ENCODE results near the gene OSBPL2. TPM values are rescaled to one million over a fixed set of nuclear protein-coding genes. Genes with fewer than 3 reads are reported as not detected.

OSBPL2 gene
- total RNA-seq, 4 donors from 2014 or later: 36.6 to 57.3 (median 46.7) TPM

GRCh38 chr20:62319346-62319909, 81.1 kb downstream of the OSBPL2 start:
- peaks cover 0 to 92% of the 10 kb centered on the region in 2 donors for H3K36me3 ChIP-seq
- H3K9me3 ChIP-seq: no peaks in the 10 kb centered on the region
- WGBS, 2 donors (ENCODE audit: low coverage in 1 of 2): 95% methylated on average over 4 of the region's 29 CpGs; no CpG with 5 or more reads in 1 of the 2 donors
- H3K4me3 ChIP-seq: no peak overlapping the region
- no peak for TF ChIP-seq POLR2AphosphoS5 (IDR thresholded peaks at IDR 0.05)
- no peak for TF ChIP-seq EP300 (IDR thresholded peaks at IDR 0.05)
- no peak for TF ChIP-seq CTCF (IDR thresholded peaks at IDR 0.05)
- no peak for TF ChIP-seq POLR2A (IDR thresholded peaks at IDR 0.05)
- ATAC-seq: no peak
- H3K27me3 ChIP-seq: no peaks in the 10 kb centered on the region
- H3K4me1 ChIP-seq: peaks cover 0 to 19% (median 0%) of the 10 kb centered on the region in 3 donors
- H3K27ac ChIP-seq: peak overlapping the region in 3 of 4 donors; percentile 33 to 66 (median 45)

GRCh38 chr20:62320581-62321354, 82.4 kb downstream of the OSBPL2 start:
- H3K4me1 ChIP-seq: peaks cover 0 to 19% (median 0%) of the 10 kb centered on the region in 3 donors
- no peak for TF ChIP-seq EP300 (IDR thresholded peaks at IDR 0.05)
- no peak for TF ChIP-seq CTCF (IDR thresholded peaks at IDR 0.05)
- TF ChIP-seq POLR2AphosphoS5 (IDR thresholded peaks at IDR 0.05): no peak
- no peak for TF ChIP-seq POLR2A (IDR thresholded peaks at IDR 0.05)
- peaks cover 0 to 92% of the 10 kb centered on the region in 2 donors for H3K36me3 ChIP-seq
- no CpG with 5 or more reads among the region's 22 CpGs for WGBS, 2 donors (ENCODE audit: low coverage in 1 of 2)
- H3K9me3 ChIP-seq: no peaks in the 10 kb centered on the region
- ATAC-seq: no peak
- H3K4me3 ChIP-seq: no peak overlapping the region
- no peaks in the 10 kb centered on the region for H3K27me3 ChIP-seq
- peak overlapping the region in 3 of 4 donors; percentile 29 to 66 (median 57) for H3K27ac ChIP-seq

GRCh38 chr20:62321521-62321948, 83.2 kb downstream of the OSBPL2 start:
- no peaks in the 10 kb centered on the region for H3K9me3 ChIP-seq
- peaks cover 0 to 19% (median 0%) of the 10 kb centered on the region in 3 donors for H3K4me1 ChIP-seq
- peaks cover 0 to 92% of the 10 kb centered on the region in 2 donors for H3K36me3 ChIP-seq
- no peak for TF ChIP-seq CTCF (IDR thresholded peaks at IDR 0.05)
- no peak for TF ChIP-seq POLR2A (IDR thresholded peaks at IDR 0.05)
- TF ChIP-seq POLR2AphosphoS5 (IDR thresholded peaks at IDR 0.05): no peak
- TF ChIP-seq EP300 (IDR thresholded peaks at IDR 0.05): no peak
- peak overlapping the region in 3 of 4 donors; percentile 37 to 59 (median 57) for H3K27ac ChIP-seq
- no peaks in the 10 kb centered on the region for H3K27me3 ChIP-seq
- ATAC-seq: peak; percentile 52
- 86% methylated on average over 2 of the region's 7 CpGs; no CpG with 5 or more reads in 1 of the 2 donors for WGBS, 2 donors (ENCODE audit: low coverage in 1 of 2)
- H3K4me3 ChIP-seq: no peak overlapping the region

GRCh38 chr20:62321975-62322374, 83.7 kb downstream of the OSBPL2 start:
- no CpG with 5 or more reads among the region's 16 CpGs for WGBS, 2 donors (ENCODE audit: low coverage in 1 of 2)
- Histone ChIP-seq H3K27me3 (no peaks in the 10 kb centered on the region), H3K4me3 (no peak overlapping the region), H3K27ac (peak overlapping the region in 3 of 4 donors; percentile 37 to 59 (median 57)), H3K36me3 (peaks cover 0 to 92% of the 10 kb centered on the region in 2 donors), H3K9me3 (no peaks in the 10 kb centered on the region), H3K4me1 (peaks cover 0 to 19% (median 0%) of the 10 kb centered on the region in 3 donors)
- TF ChIP-seq CTCF (IDR thresholded peaks at IDR 0.05) (no peak), POLR2A (IDR thresholded peaks at IDR 0.05) (no peak), POLR2AphosphoS5 (IDR thresholded peaks at IDR 0.05) (no peak), EP300 (IDR thresholded peaks at IDR 0.05) (no peak)
- ATAC-seq: no peak
